Measurements from ENCODE around the gene ERC2. TPM values are rescaled to one million over a fixed set of nuclear protein-coding genes. Genes with fewer than 3 reads are reported as not detected.

The ERC2 gene
- total and polyA plus RNA-seq, 7 donors = 0.52 to 5.7 (median 1.2) TPM; not detected in 2

DNA sequence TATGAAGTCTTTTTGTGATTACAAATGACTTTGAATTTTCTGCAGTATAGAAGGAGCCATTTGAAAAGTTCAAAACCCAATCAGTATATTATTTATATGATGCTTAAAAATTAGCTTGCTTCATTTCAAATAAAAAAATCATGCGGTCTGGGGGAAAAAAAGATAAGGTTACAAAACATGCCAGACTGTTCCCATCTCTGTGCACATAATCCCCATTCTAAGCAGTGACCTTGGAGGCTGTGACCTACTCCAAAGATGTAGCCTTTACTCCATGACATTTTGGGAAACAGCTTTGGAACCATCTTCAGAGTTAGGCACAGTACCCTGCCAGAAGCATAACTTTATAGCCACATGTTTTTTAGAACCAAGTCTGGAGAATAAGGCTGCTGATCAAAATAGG lies 533.5 kb downstream of the ERC2 start:
- no peak for DNase-seq
- H3K36me3 ChIP-seq = no peaks in the 10 kb centered on the region
- no peaks in the 10 kb centered on the region for H3K27me3 ChIP-seq
- TF ChIP-seq POLR2AphosphoS5 (IDR thresholded peaks at IDR 0.05) (no peak), EP300 (IDR thresholded peaks at IDR 0.05) (no peak), CTCF (IDR thresholded peaks at IDR 0.05) (no peak), POLR2A (IDR thresholded peaks at IDR 0.05) (no peak)
- intact Hi-C loops (cut with DNase I) = no loop called here
- H3K27ac ChIP-seq = no peak overlapping the region
- H3K9me3 ChIP-seq = no peaks in the 10 kb centered on the region
- no peak overlapping the region for H3K4me3 ChIP-seq
- 82 to 85% methylated on average over 1 of the region's 1 CpG for WGBS, 2 donors
- H3K4me1 ChIP-seq = no peaks in the 10 kb centered on the region

GRCh38 chr3:55929154-55929869 lies 539.0 kb downstream of the ERC2 start:
- Histone ChIP-seq H3K4me3 (no peak overlapping the region), H3K27ac (no peak overlapping the region), H3K4me1 (no peaks in the 10 kb centered on the region), H3K9me3 (no peaks in the 10 kb centered on the region), H3K36me3 (no peaks in the 10 kb centered on the region), H3K27me3 (no peaks in the 10 kb centered on the region)
- intact Hi-C loops (cut with DNase I) = no loop called here
- whole genome bisulfite sequencing, 2 donors = 56 to 78% methylated on average over 4 of the region's 4 CpGs
- DNase-seq = no peak
- TF ChIP-seq EP300 (IDR thresholded peaks at IDR 0.05) (no peak), POLR2AphosphoS5 (IDR thresholded peaks at IDR 0.05) (no peak), POLR2A (IDR thresholded peaks at IDR 0.05) (no peak), CTCF (IDR thresholded peaks at IDR 0.05) (no peak)

GRCh38 chr3:55923626-55924025 lies 544.6 kb downstream of the ERC2 start:
- no peak overlapping the region for H3K27ac ChIP-seq
- intact Hi-C loops (cut with DNase I) = no loop called here
- no peaks in the 10 kb centered on the region for H3K9me3 ChIP-seq
- DNase-seq = no peak
- H3K4me1 ChIP-seq = no peaks in the 10 kb centered on the region
- WGBS, 2 donors = 95 to 96% methylated on average over 1 of the region's 1 CpG
- TF ChIP-seq CTCF (IDR thresholded peaks at IDR 0.05) = no peak
- no peak for TF ChIP-seq POLR2AphosphoS5 (IDR thresholded peaks at IDR 0.05)
- no peak for TF ChIP-seq POLR2A (IDR thresholded peaks at IDR 0.05)
- TF ChIP-seq EP300 (IDR thresholded peaks at IDR 0.05) = no peak
- no peak overlapping the region for H3K4me3 ChIP-seq
- H3K36me3 ChIP-seq = no peaks in the 10 kb centered on the region
- no peaks in the 10 kb centered on the region for H3K27me3 ChIP-seq

DNA sequence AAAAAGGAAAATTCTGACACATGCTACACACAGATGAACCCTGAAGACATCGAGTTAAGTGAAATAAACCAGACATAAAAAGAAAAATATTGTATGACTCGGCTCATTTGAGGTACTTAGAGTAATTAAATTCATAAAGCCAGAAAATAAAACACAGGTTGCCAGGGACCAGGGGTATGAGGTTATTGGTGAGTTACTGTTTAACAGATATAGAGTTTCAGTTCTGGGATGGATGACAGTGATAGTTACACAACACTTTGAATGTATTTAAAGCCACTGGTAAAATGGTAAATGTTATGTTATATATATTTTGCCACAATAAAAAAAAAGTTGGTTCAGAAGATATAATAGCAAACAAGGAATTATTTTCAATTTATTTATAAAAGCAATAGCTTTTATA lies 545.1 kb downstream of the ERC2 start:
- H3K27me3 ChIP-seq = no peaks in the 10 kb centered on the region
- intact Hi-C loops (cut with DNase I) = no loop called here
- no peaks in the 10 kb centered on the region for H3K4me1 ChIP-seq
- no peak for DNase-seq
- WGBS, 2 donors = 16 to 50% methylated on average over 2 of the region's 2 CpGs
- H3K9me3 ChIP-seq = no peaks in the 10 kb centered on the region
- no peak overlapping the region for H3K4me3 ChIP-seq
- no peaks in the 10 kb centered on the region for H3K36me3 ChIP-seq
- TF ChIP-seq CTCF (IDR thresholded peaks at IDR 0.05) (no peak), EP300 (IDR thresholded peaks at IDR 0.05) (no peak), POLR2A (IDR thresholded peaks at IDR 0.05) (no peak), POLR2AphosphoS5 (IDR thresholded peaks at IDR 0.05) (no peak)
- no peak overlapping the region for H3K27ac ChIP-seq

DNA sequence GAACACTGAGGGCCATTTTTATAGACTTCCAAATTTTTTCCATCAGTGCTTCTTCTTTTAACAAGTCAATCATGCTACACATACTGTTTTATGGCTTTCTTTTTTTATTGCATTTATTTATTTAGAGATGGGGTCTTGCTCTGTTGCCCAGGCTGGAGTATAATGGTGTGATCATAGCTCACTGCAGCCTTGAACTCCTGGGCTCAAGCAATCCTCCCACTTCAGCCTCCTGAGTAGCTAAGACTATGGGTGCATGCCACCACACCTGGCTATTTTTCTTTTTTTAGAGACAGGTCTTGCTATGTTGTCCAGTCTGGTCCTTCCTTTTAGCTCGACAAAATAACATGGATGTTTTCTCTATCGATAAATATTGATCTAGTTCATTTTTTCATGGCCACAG lies 555.4 kb downstream of the ERC2 start:
- Histone ChIP-seq H3K9me3 (no peaks in the 10 kb centered on the region), H3K4me1 (no peaks in the 10 kb centered on the region), H3K27ac (no peak overlapping the region), H3K36me3 (no peaks in the 10 kb centered on the region), H3K27me3 (no peaks in the 10 kb centered on the region), H3K4me3 (no peak overlapping the region)
- TF ChIP-seq POLR2A (IDR thresholded peaks at IDR 0.05) (no peak), EP300 (IDR thresholded peaks at IDR 0.05) (no peak), POLR2AphosphoS5 (IDR thresholded peaks at IDR 0.05) (no peak), CTCF (IDR thresholded peaks at IDR 0.05) (no peak)
- 94 to 97% methylated on average over 2 of the region's 2 CpGs for WGBS, 2 donors
- DNase-seq = no peak
- intact Hi-C loops (cut with DNase I) = no loop called here
